Endothelial cell of umbilical vein (primary cell): Measurements from ENCODE around the gene MAP1S.

Experiments
- CTCF ChIP-seq, 2 donors: IDR thresholded peaks; 1 replicate in 1 of 2; 2 replicates in 1 of 2; pipeline ENCODE4 v1.5.1; 2011; ENCODE audit warnings: low read length in 2 of 2, mild to moderate bottlenecking in 2 of 2, moderate library complexity in 2 of 2, control low read depth in 1 of 2, inconsistent platforms in 1 of 2, low read depth in 1 of 2; ENCODE audit not compliant: insufficient read depth in 1 of 2; ENCODE audit errors: extremely low read depth in 1 of 2
- EZH2 ChIP-seq: IDR thresholded peaks from 2 replicates; pipeline ENCODE4 v1.6.1; 2012; ENCODE audit warnings: borderline replicate concordance, low read depth, mild to moderate bottlenecking, moderate library complexity, low read length, inconsistent platforms; ENCODE audit not compliant: severe bottlenecking
- FOS ChIP-seq: IDR thresholded peaks from 2 replicates; pipeline ENCODE4 v1.6.1; 2011; ENCODE audit warnings: mild to moderate bottlenecking, low read length, moderate library complexity, borderline replicate concordance; ENCODE audit not compliant: insufficient read depth
- GATA2 ChIP-seq: IDR thresholded peaks from 2 replicates; pipeline ENCODE4 v1.7.0; 2011; ENCODE audit warnings: low read depth, mild to moderate bottlenecking, moderate library complexity, mixed read lengths, low read length; ENCODE audit not compliant: insufficient read length, insufficient read depth
- JUN ChIP-seq: IDR thresholded peaks from 2 replicates; pipeline ENCODE4 v1.6.1; 2011; ENCODE audit warnings: borderline replicate concordance, low read depth; ENCODE audit not compliant: insufficient read length, insufficient read depth
- MAX ChIP-seq: IDR thresholded peaks from 2 replicates; pipeline ENCODE4 v1.6.1; 2011; ENCODE audit not compliant: insufficient read depth, insufficient read length
- MYC ChIP-seq: IDR thresholded peaks from one replicate; pipeline ENCODE4 v1.6.1; 2011; ENCODE audit warnings: mild to moderate bottlenecking, low read depth, low read length
- POLR2A ChIP-seq: IDR thresholded peaks from 2 replicates; pipeline ENCODE4 v1.6.1; 2012; ENCODE audit warnings: low read depth, mild to moderate bottlenecking, control low read depth, low read length
- POLR2AphosphoS5 ChIP-seq: IDR thresholded peaks from 2 replicates; pipeline ENCODE4 v1.6.1; 2012; ENCODE audit warnings: low read depth, mild to moderate bottlenecking, control low read depth, low read length, moderate library complexity; ENCODE audit not compliant: insufficient read depth

DNA sequence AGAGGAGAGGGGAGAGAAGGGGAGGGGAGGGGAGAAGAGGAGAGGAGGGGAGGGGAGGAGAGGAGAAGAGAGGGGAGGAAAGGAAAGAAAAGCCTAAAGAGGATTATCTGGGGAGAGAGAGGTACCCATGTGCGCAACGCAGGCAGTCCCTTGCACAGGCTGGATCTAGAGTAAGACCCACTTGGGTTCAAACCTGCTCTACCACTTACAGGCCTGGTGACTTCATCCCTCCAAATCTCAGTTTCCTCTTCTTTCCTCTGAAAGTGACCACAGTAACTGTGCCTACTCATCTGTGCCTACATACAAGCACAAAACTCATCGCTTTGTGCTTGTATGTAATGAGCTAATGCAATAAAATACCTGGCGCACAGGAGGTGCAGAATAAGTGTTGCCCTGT lies 732 bp upstream of the MAP1S start:
- no peak for TF ChIP-seq CTCF (IDR thresholded peaks at IDR 0.05; ENCODE audit: extremely low read depth in 1 of 2, insufficient read depth in 1 of 2, low read depth in 1 of 2, low read length in 2 of 2)
- TF ChIP-seq JUN = no peak
- TF ChIP-seq POLR2AphosphoS5 = no peak
- no peak for TF ChIP-seq EZH2
- TF ChIP-seq POLR2A = no peak
- TF ChIP-seq MAX = no peak
- TF ChIP-seq FOS = no peak
- TF ChIP-seq GATA2 = no peak
- TF ChIP-seq MYC = no peak
